ENCODE results near the gene AOC3. TPM values are rescaled to one million over a fixed set of nuclear protein-coding genes. Genes with fewer than 3 reads are reported as not detected.

AOC3 gene
- total and polyA plus RNA-seq, 2 of the 8 experiments (the other 6 are each of a cell fraction or from before 2014, with no cell fraction given): 2.5 to 2.7 TPM

- peak; percentile 64; the same call in 1 of the 2 replicates for TF ChIP-seq SP4 (IDR thresholded peaks at IDR 0.05; ENCODE audit: low read length)
- peak; percentile 90 for TF ChIP-seq KDM5A (IDR thresholded peaks at IDR 0.05; ENCODE audit: low read length)
- peak; percentile 95 for TF ChIP-seq PHF8 (conservative IDR thresholded peaks at IDR 0.05; ENCODE audit: low read depth, low read length)
- peak; percentile 42; the same call in 1 of the 2 replicates for TF ChIP-seq NRF1 (IDR thresholded peaks at IDR 0.05; ENCODE audit: low read depth, low read length)
- TF ChIP-seq CREB1 (IDR thresholded peaks at IDR 0.05): peak; percentile 96
- peak in 1 of 2 experiments; percentile 70; a peak in 3 of 4 replicates for TF ChIP-seq SIN3A (conservative IDR thresholded peaks at IDR 0.05 in 1 of 2, IDR thresholded peaks at IDR 0.05 in 1 of 2; ENCODE audit: low read depth in 1 of 2, low read length in 2 of 2)
- TF ChIP-seq, protein P1, sequence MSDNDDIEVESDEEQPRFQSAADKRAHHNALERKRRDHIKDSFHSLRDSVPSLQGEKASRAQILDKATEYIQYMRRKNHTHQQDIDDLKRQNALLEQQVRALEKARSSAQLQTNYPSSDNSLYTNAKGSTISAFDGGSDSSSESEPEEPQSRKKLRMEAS (IDR thresholded peaks at IDR 0.05): peak; percentile 99
- TF ChIP-seq BCL11A (IDR thresholded peaks at IDR 0.05; ENCODE audit: low read depth in 2 of 2, low read length in 2 of 2): no peak
- TF ChIP-seq E2F6 (IDR thresholded peaks at IDR 0.05): peak; percentile 78; the same call in 1 of the 2 replicates
- peak; percentile 98 for TF ChIP-seq ASH2L (IDR thresholded peaks at IDR 0.05; ENCODE audit: low read length)
- TF ChIP-seq, protein P2, sequence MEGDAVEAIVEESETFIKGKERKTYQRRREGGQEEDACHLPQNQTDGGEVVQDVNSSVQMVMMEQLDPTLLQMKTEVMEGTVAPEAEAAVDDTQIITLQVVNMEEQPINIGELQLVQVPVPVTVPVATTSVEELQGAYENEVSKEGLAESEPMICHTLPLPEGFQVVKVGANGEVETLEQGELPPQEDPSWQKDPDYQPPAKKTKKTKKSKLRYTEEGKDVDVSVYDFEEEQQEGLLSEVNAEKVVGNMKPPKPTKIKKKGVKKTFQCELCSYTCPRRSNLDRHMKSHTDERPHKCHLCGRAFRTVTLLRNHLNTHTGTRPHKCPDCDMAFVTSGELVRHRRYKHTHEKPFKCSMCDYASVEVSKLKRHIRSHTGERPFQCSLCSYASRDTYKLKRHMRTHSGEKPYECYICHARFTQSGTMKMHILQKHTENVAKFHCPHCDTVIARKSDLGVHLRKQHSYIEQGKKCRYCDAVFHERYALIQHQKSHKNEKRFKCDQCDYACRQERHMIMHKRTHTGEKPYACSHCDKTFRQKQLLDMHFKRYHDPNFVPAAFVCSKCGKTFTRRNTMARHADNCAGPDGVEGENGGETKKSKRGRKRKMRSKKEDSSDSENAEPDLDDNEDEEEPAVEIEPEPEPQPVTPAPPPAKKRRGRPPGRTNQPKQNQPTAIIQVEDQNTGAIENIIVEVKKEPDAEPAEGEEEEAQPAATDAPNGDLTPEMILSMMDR (IDR thresholded peaks at IDR 0.05; ENCODE audit: control extremely low read depth in 1 of 3, insufficient read depth in 1 of 3, low read depth in 1 of 3, low read length in 3 of 3): no peak
Measured at GRCh38 chr17:42832934-42833766, 17.8 kb upstream of the AOC3 start, which contains the start of gene PSME3 (continued).

Data from H1 (cell line).